LNCAP (cell line): Measurements from ENCODE around the gene ADARB2.

Source experiments
- CTCF ChIP-seq: fragments of 450-650 bp; IDR thresholded peaks from 2 replicates; pipeline ENCODE4 v1.5.1; 2017; ENCODE audit warnings: mild to moderate bottlenecking

Gene ADARB2

GRCh38 chr10:1633783-1634182 is 103.5 kb downstream of the ADARB2 start:
- TF ChIP-seq CTCF, result no peak

GRCh38 chr10:1632596-1632995 is 104.7 kb downstream of the ADARB2 start:
- TF ChIP-seq CTCF, result no peak

GRCh38 chr10:1632141-1632540 is 105.2 kb downstream of the ADARB2 start:
- TF ChIP-seq CTCF, result no peak

- no peak for TF ChIP-seq CTCF
Measured at GRCh38 chr10:1631282-1631681, 106.0 kb downstream of the ADARB2 start.

GRCh38 chr10:1630304-1630703 is 107.0 kb downstream of the ADARB2 start:
- TF ChIP-seq CTCF, result no peak

- TF ChIP-seq CTCF, result no peak
Measured at GRCh38 chr10:1629326-1630198, 107.8 kb downstream of the ADARB2 start.

- TF ChIP-seq CTCF, result no peak
Measured at GRCh38 chr10:1628757-1629156, 108.6 kb downstream of the ADARB2 start.
